Gastrocnemius medialis (tissue), 4 donors: ENCODE results near the gene TP73. TPM values are rescaled to one million over a fixed set of nuclear protein-coding genes. Genes with fewer than 3 reads are reported as not detected.

Source experiments
- ATAC-seq, 2 donors: fragments of 150-250 bp; one replicate each; pipeline ENCODE4 v1.9.1; 2016
- DNase-seq, 2 donors: peaks; one replicate each; pipeline ENCODE4 v3.0.0-alpha.2; 2019
- H3K27ac ChIP-seq, 4 donors: fragments of 200-600 bp; sonication (generic); 1 replicate in 1 of 4; 2 replicates in 3 of 4; pipeline ENCODE4 v1.5.1; 2016 to 2018; ENCODE audit warnings: mild to moderate bottlenecking in 2 of 4, moderate library complexity in 1 of 4
- H3K27me3 ChIP-seq, 3 donors: fragments of 200-600 bp; sonication (generic) in 2 of 3; 1 replicate in 1 of 3; 2 replicates in 2 of 3; pipeline versions ENCODE4 v1.5.1 to v1.6.0; 2016 to 2019; ENCODE audit warnings: mild to moderate bottlenecking in 1 of 3, moderate library complexity in 1 of 3
- H3K36me3 ChIP-seq, 2 donors: fragments of 200-600 bp; sonication (generic) in 1 of 2; one replicate each; pipeline ENCODE4 v1.5.1; 2017 to 2018
- H3K4me1 ChIP-seq, 2 donors: fragments of 200-600 bp; sonication (generic) in 1 of 2; one replicate each; pipeline ENCODE4 v1.5.1; 2016 to 2017; ENCODE audit warnings: mild to moderate bottlenecking in 2 of 2
- H3K4me3 ChIP-seq, 4 donors: fragments of 200-600 bp; sonication (generic) in 3 of 4; 1 replicate in 1 of 4; 2 replicates in 3 of 4; pipeline ENCODE4 v1.5.1; 2016 to 2019; ENCODE audit warnings: mild to moderate bottlenecking in 2 of 4
- H3K9me3 ChIP-seq, 3 donors: fragments of 200-600 bp; sonication (generic) in 2 of 3; 1 replicate in 1 of 3; 2 replicates in 2 of 3; pipeline ENCODE4 v1.5.1; 2016 to 2019
- CTCF ChIP-seq, 5 experiments: fragments of 450-650 bp in 3 of 5; fragments of 200-600 bp in 2 of 5; sonication (generic) in 2 of 5; IDR thresholded peaks in 4 of 5; conservative IDR thresholded peaks in 1 of 5; 1 replicate in 4 of 5; 2 replicates in 1 of 5; pipeline ENCODE4 v1.5.1; 2016 to 2019; ENCODE audit warnings: antibody characterized with exemption in 5 of 5, mild to moderate bottlenecking in 3 of 5, moderate library complexity in 3 of 5
- POLR2A ChIP-seq, 2 donors: fragments of 450-650 bp; IDR thresholded peaks; one replicate each; pipeline ENCODE4 v1.6.1; 2017; ENCODE audit warnings: antibody characterized with exemption in 2 of 2, mild to moderate bottlenecking in 2 of 2, moderate library complexity in 2 of 2
- in situ Hi-C, 4 donors: fragments of 200-750 bp; cut with MboI; loops; one replicate each; pipeline versions ENCODE4 v1.15.0 to v1.8.0; 2017; ENCODE audit warnings: low sequenced_read_pairs in 4 of 4
- intact Hi-C: fragments of 100-400 bp; cut with DNase I; formaldehyde crosslinking; loops from one replicate; pipeline ENCODE4 v1.15.1; 2023; ENCODE audit warnings: low total_unique reads
- total RNA-seq, 4 donors: library from RNA; depleted of rRNA; stranded (reverse); fragments of >200 nt; gene quantifications; one replicate each; pipeline versions ENCODE4 v1.1.0 to v1.2.3, GENCODE V29; 2016

TP73 gene
- total RNA-seq, 4 donors from 2014 or later: 0.07 TPM; not detected in 3

DNA sequence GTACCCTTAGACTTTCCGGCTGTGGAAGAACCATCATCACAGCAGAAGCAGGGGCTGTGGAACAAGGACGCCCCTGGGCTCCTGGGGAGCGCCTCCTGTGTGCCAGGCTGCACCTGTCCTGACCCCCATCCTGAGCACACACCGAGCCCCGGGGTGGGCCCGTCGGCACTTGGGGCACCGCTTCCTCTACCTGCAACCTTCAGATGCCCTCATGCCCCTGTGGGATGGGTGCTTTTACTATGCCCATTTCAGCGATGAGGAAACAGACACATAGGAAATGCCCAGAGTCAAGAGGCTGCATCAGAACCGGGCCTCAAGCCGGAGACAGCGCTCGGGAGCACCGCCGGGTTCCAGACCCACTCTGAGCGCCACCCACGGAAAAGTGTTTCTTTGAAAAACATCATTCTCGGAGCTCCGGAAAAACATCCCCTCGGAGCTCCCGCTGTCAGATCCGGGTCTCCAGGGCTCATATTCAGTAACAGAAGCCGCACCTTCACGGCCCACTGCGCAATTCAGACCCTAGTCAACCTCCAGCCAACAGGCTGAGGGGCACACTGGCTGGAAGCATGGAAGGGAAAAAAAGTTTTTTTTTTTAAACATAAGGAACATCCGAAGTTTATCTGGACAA, 19.5 kb upstream of the TP73 start:
- Histone ChIP-seq H3K4me1 (no peaks in the 10 kb centered on the region), H3K27me3 (no peaks in the 10 kb centered on the region), H3K4me3 (no peak overlapping the region), H3K27ac (no peak overlapping the region), H3K36me3 (peaks cover 0 to 82% of the 10 kb centered on the region in 2 donors), H3K9me3 (no peaks in the 10 kb centered on the region)
- no peak for ATAC-seq
- in situ Hi-C loops (no loop called here), intact Hi-C loops (no loop called here)
- DNase-seq: no peak
- TF ChIP-seq POLR2A (IDR thresholded peaks at IDR 0.05) (no peak), CTCF (IDR thresholded peaks at IDR 0.05 in 4 of 5, conservative IDR thresholded peaks at IDR 0.05 in 1 of 5) (no peak)

- Histone ChIP-seq H3K4me3 (no peak overlapping the region), H3K9me3 (no peaks in the 10 kb centered on the region), H3K27ac (no peak overlapping the region), H3K36me3 (peaks cover 0 to 82% of the 10 kb centered on the region in 2 donors), H3K27me3 (no peaks in the 10 kb centered on the region), H3K4me1 (no peaks in the 10 kb centered on the region)
- TF ChIP-seq CTCF (IDR thresholded peaks at IDR 0.05 in 4 of 5, conservative IDR thresholded peaks at IDR 0.05 in 1 of 5) (no peak), POLR2A (IDR thresholded peaks at IDR 0.05) (no peak)
- DNase-seq: no peak
- ATAC-seq: no peak
- in situ Hi-C loops: no loop called here
- intact Hi-C loops: no loop called here
These were observed 18.8 kb upstream of the TP73 start for GRCh38 chr1:3633344-3634058.

- intact Hi-C loops (no loop called here), in situ Hi-C loops (no loop called here)
- no peak overlapping the region for H3K27ac ChIP-seq
- H3K27me3 ChIP-seq: no peaks in the 10 kb centered on the region
- H3K4me3 ChIP-seq: no peak overlapping the region
- H3K4me1 ChIP-seq: no peaks in the 10 kb centered on the region
- H3K9me3 ChIP-seq: no peaks in the 10 kb centered on the region
- ATAC-seq (no peak), DNase-seq (no peak)
- TF ChIP-seq POLR2A (IDR thresholded peaks at IDR 0.05): no peak
- no peak for TF ChIP-seq CTCF (IDR thresholded peaks at IDR 0.05 in 4 of 5, conservative IDR thresholded peaks at IDR 0.05 in 1 of 5)
- H3K36me3 ChIP-seq: peaks cover 0 to 80% of the 10 kb centered on the region in 2 donors
These were observed 18.1 kb upstream of the TP73 start for GRCh38 chr1:3634059-3634800.

DNA sequence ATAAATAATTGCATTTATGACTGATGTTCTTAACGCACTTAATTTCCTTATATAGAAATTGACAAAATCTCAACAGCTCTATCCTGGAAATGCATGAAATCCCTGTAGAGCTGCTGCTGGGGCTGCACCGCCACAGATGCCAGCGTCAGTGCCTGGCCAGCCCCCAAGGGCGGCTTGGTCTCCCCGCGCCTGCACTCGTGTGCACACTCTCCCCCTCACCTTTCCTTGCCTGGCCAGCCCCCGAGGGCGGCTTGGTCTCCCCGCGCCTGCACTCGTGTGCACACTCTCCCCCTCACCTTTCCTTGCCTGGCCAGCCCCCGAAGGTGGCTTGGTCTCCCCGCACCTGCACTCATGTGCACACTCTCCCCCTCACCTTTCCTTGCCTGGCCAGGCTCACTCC, 16.2 kb upstream of the TP73 start:
- peaks cover 0 to 73% of the 10 kb centered on the region in 2 donors for H3K36me3 ChIP-seq
- no peak overlapping the region for H3K4me3 ChIP-seq
- intact Hi-C loops (no loop called here), in situ Hi-C loops (no loop called here)
- no peaks in the 10 kb centered on the region for H3K27me3 ChIP-seq
- ATAC-seq: no peak
- TF ChIP-seq CTCF (IDR thresholded peaks at IDR 0.05 in 4 of 5, conservative IDR thresholded peaks at IDR 0.05 in 1 of 5): no peak
- TF ChIP-seq POLR2A (IDR thresholded peaks at IDR 0.05): no peak
- H3K4me1 ChIP-seq: no peaks in the 10 kb centered on the region
- no peaks in the 10 kb centered on the region for H3K9me3 ChIP-seq
- H3K27ac ChIP-seq: no peak overlapping the region
- no peak for DNase-seq
